Stimulated activated CD8-positive, alpha-beta memory T cell treated with anti-CD3 and anti-CD28 coated beads, Interleukin-2, amount 100 ng/mL, for 48 hours (primary cell): ENCODE results near the gene ZNF771.
"Not testable (repeated sequence)": the region's sequence is repeated elsewhere in the genome, so short reads cannot be mapped to it uniquely, and the experiment has no call there.

ENCODE experiments used
- DNase-seq, 2 donors: peaks; one replicate each; pipeline ENCODE4 v3.0.0-alpha.2; 2020; ENCODE audit warnings: low read depth in 2 of 2

Gene ZNF771

GRCh38 chr16:30430428-30430970, 23.1 kb downstream of the ZNF771 start:
- DNase-seq, result peak in 1 of 2 donors; percentile 23

- peak; percentile 45 to 74 for DNase-seq
Measured at GRCh38 chr16:30434852-30435251, 27.4 kb downstream of the ZNF771 start.

- no peak for DNase-seq
Measured at GRCh38 chr16:30437511-30438046, 30.2 kb downstream of the ZNF771 start.

GRCh38 chr16:30438835-30439234, 31.4 kb downstream of the ZNF771 start:
- no peak for DNase-seq

- DNase-seq, result no peak
Measured at GRCh38 chr16:30439720-30440348, 32.4 kb downstream of the ZNF771 start.

- no peak for DNase-seq
Measured at GRCh38 chr16:30443631-30444030, 36.2 kb downstream of the ZNF771 start.

GRCh38 chr16:30444231-30445148, 37.1 kb downstream of the ZNF771 start:
- DNase-seq, result no peak

DNA sequence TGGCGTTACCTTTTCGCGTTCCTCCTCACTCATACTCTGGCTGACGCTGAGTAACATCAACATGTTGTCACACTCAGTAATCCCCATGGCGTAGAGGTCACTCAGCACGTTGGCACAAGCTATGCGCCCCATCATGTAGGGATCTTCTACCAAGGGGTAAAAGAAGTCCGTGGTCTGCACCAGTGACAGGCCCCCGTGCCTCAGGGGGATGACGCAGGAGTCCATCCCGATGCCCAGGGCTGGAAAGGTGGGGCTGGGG, 37.7 kb downstream of the ZNF771 start:
- no peak for DNase-seq

- DNase-seq, result peak; percentile 83 to 97
Measured at GRCh38 chr16:30445408-30446202, 38.2 kb downstream of the ZNF771 start, which contains the start of gene SEPHS2. SEPHS2 (minus strand) TSS chr16:30445874; CDS start chr16:30445727, 147 bp downstream.

- DNase-seq, result no peak
Measured at GRCh38 chr16:30446203-30446595, 38.8 kb downstream of the ZNF771 start.

- DNase-seq, result no peak
Measured at GRCh38 chr16:30447512-30448226, 40.3 kb downstream of the ZNF771 start.

DNA sequence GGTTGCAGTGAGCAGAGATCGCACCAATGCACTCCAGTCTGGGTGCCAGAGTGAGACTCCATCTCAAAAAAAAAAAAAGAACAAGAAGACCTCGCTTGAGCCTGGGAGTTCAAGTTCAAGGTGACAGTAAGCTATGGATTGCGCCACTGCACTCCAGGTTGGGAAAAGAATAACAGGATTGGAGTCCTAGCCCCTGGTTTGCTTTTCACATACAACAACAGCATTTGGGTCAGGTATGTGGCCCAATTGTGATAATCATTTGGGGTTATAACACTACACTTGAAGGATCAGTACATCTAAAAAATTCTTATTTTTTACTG, 41.7 kb downstream of the ZNF771 start:
- DNase-seq, result no peak

- DNase-seq, result not testable (repeated sequence)
Measured at GRCh38 chr16:30452709-30453580, 45.5 kb downstream of the ZNF771 start.

DNA sequence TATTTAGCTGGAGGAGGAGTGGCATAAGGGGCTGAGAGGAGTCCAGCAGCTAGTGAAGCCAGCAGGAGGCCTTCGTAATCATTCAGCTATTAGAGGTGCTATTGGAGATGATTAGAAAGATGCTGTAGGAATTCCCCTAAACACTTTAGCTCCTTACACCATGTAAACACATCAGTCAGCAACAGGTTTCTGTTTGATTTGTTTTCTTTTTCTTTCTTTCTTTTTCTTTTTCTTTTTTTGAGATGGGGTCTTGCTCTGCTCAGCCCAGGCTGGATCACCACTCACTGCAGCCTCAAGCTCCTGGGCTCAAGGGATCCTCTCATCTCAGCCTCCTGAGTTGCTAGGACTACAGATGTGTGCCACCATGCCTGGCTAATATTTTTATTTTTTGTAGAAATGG, 48.9 kb downstream of the ZNF771 start:
- no peak for DNase-seq

GRCh38 chr16:30457256-30457655, 49.9 kb downstream of the ZNF771 start:
- DNase-seq, result no peak

- DNase-seq, result no peak
Measured at GRCh38 chr16:30457743-30458560, 50.5 kb downstream of the ZNF771 start.

GRCh38 chr16:30458561-30459394, 51.4 kb downstream of the ZNF771 start:
- peak; percentile 80 to 85 for DNase-seq

GRCh38 chr16:30459456-30459855, 52.0 kb downstream of the ZNF771 start:
- DNase-seq, result no peak

DNA sequence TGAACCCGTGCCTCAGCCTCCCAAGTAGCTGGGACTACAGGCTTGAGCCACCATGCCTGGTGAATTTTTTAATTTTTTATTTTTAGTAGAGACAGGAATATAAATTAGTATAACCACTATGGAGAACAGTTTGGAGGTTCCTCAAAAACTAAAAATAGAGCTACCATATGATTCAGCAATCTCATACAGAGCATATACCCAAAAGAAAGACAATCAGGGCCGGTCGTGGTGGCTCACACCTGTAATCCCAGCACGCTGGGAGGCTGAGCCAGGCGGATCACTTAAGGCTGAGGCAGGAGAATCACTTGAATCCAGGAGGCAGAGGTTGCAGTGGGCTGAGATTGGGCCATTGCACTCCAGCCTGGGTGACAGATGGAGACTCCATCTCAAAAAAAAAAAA, 54.0 kb downstream of the ZNF771 start:
- not testable (repeated sequence) for DNase-seq
